Activated B cell treated with CpG ODN at 0.5 μM for 24 hours (primary cell): Measurements from ENCODE around the gene PDE5A. TPM values are rescaled to one million over a fixed set of nuclear protein-coding genes. Genes with fewer than 3 reads are reported as not detected.

Experiments used
- ATAC-seq: fragments of 200-7000 bp; cut with Tn5 transposase; one replicate; pipeline ENCODE4 v1.10.0; 2021; ENCODE audit warnings: low read depth, mild to moderate bottlenecking, moderate library complexity
- CTCF ChIA-PET: fragments of 350-600 bp; sonication (Branson Sonifier 250); formaldehyde crosslinking; loops from one replicate; lab custom pipeline; 2021; ENCODE audit warnings: antibody characterized with exemption; lab: Charles Lee
- POLR2A ChIA-PET: fragments of 350-600 bp; sonication (Branson Sonifier 250); formaldehyde crosslinking; loops from one replicate; lab custom pipeline; 2021; ENCODE audit warnings: antibody characterized with exemption; lab: Charles Lee
- DNase-seq: peaks from one replicate; pipeline ENCODE4 v3.0.0; 2022
- H3K27ac Mint-ChIP-seq: one replicate; pipeline ENCODE4 v1.8.0; 2020; ENCODE audit warnings: mixed read lengths
- H3K27me3 Mint-ChIP-seq: one replicate; pipeline ENCODE4 v1.8.0; 2021; ENCODE audit warnings: mixed read lengths
- H3K36me3 Mint-ChIP-seq: one replicate; pipeline ENCODE4 v1.8.0; 2021; ENCODE audit warnings: low read depth, mixed read lengths
- H3K4me1 Mint-ChIP-seq: one replicate; pipeline ENCODE4 v1.8.0; 2021; ENCODE audit warnings: mixed read lengths
- H3K4me3 Mint-ChIP-seq: one replicate; pipeline ENCODE4 v1.8.0; 2020; ENCODE audit warnings: mild to moderate bottlenecking, mixed read lengths
- H3K9me3 Mint-ChIP-seq: one replicate; pipeline ENCODE4 v1.8.0; 2020; ENCODE audit warnings: mixed read lengths
- CTCF ChIP-seq: fragments of 200-600 bp; IDR thresholded peaks from one replicate; pipeline ENCODE4 v1.8.0; 2022; ENCODE audit warnings: antibody characterized with exemption, mild to moderate bottlenecking
- intact Hi-C: fragments of 100-400 bp; cut with micrococcal nuclease; formaldehyde crosslinking; loops from one replicate; pipeline ENCODE4 v1.15.1; 2024
- total RNA-seq: library from RNA; stranded (reverse); gene quantifications from 2 replicates; pipeline ENCODE4 v1.2.3, GENCODE V29; 2022

Gene PDE5A
- total RNA-seq, 1 donor from 2014 or later = 0.47 TPM

- TF ChIP-seq CTCF = no peak
- no peak for ATAC-seq
- Mint-ChIP-seq H3K36me3 (no peaks in the 10 kb centered on the region), H3K27me3 (peaks cover 11% of the 10 kb centered on the region), H3K4me1 (peaks cover 25% of the 10 kb centered on the region), H3K27ac (no peak overlapping the region), H3K4me3 (no peak overlapping the region), H3K9me3 (no peaks in the 10 kb centered on the region)
- intact Hi-C loops = loop anchor here (5.0 kb wide), 3 partner anchors 413 to 788 kb away; partner anchors contain the start of genes SEC24D and USP53
- no peak for DNase-seq
- ChIA-PET POLR2A (no interaction called here), CTCF (interaction anchor here (1.2 kb wide), 1 partner anchor 11 kb away, joined by 3 read pairs; no protein-coding TSS in a partner anchor)
Measured at GRCh38 chr4:119625761-119626160, 2.8 kb downstream of the PDE5A start.

GRCh38 chr4:119624356-119624755 is 4.2 kb downstream of the PDE5A start:
- POLR2A ChIA-PET = interaction anchor here (0.6 kb wide), 1 partner anchor 1466 kb away, joined by 3 read pairs; no protein-coding TSS in a partner anchor
- intact Hi-C loops = no loop called here
- Mint-ChIP-seq H3K36me3 (no peaks in the 10 kb centered on the region), H3K4me1 (peaks cover 22% of the 10 kb centered on the region), H3K4me3 (no peak overlapping the region), H3K27ac (no peak overlapping the region), H3K9me3 (no peaks in the 10 kb centered on the region), H3K27me3 (peaks cover 21% of the 10 kb centered on the region)
- TF ChIP-seq CTCF = no peak
- no peak for DNase-seq
- ATAC-seq = no peak
- CTCF ChIA-PET = interaction anchor here (1.2 kb wide), 1 partner anchor 12 kb away, joined by 3 read pairs; no protein-coding TSS in a partner anchor

- Mint-ChIP-seq H3K27ac (no peak overlapping the region), H3K36me3 (no peaks in the 10 kb centered on the region), H3K4me1 (peaks cover 13% of the 10 kb centered on the region), H3K9me3 (no peaks in the 10 kb centered on the region), H3K4me3 (no peak overlapping the region), H3K27me3 (peaks cover 23% of the 10 kb centered on the region)
- DNase-seq (no peak), ATAC-seq (no peak)
- intact Hi-C loops = no loop called here
- ChIA-PET CTCF (no interaction called here), POLR2A (no interaction called here)
- TF ChIP-seq CTCF = no peak
Measured at GRCh38 chr4:119623025-119623424, 5.6 kb downstream of the PDE5A start.

GRCh38 chr4:119615068-119615719 is 13.4 kb downstream of the PDE5A start:
- Mint-ChIP-seq H3K4me1 (no peaks in the 10 kb centered on the region), H3K4me3 (no peak overlapping the region), H3K27ac (no peak overlapping the region), H3K9me3 (no peaks in the 10 kb centered on the region), H3K36me3 (no peaks in the 10 kb centered on the region), H3K27me3 (peaks cover 6% of the 10 kb centered on the region)
- CTCF ChIA-PET = no interaction called here
- intact Hi-C loops = no loop called here
- no peak for DNase-seq
- TF ChIP-seq CTCF = no peak
- POLR2A ChIA-PET = no interaction called here
- ATAC-seq = no peak

- TF ChIP-seq CTCF = no peak
- Mint-ChIP-seq H3K36me3 (no peaks in the 10 kb centered on the region), H3K4me1 (no peaks in the 10 kb centered on the region), H3K27me3 (peaks cover 7% of the 10 kb centered on the region), H3K27ac (no peak overlapping the region), H3K9me3 (peaks cover 3% of the 10 kb centered on the region), H3K4me3 (no peak overlapping the region)
- ChIA-PET POLR2A (no interaction called here), CTCF (no interaction called here)
- no peak for ATAC-seq
- no peak for DNase-seq
- intact Hi-C loops = no loop called here
Measured at GRCh38 chr4:119604266-119604665, 24.3 kb downstream of the PDE5A start.
